GM12865 (cell line): ENCODE results near the gene ZCCHC8.

Source experiments
- DNase-seq: peaks from one replicate; pipeline ENCODE4 v3.0.0; 2010; ENCODE audit warnings: low read depth
- H3K4me3 ChIP-seq: 2 replicates; pipeline ENCODE4 v1.5.1; 2011; ENCODE audit warnings: mild to moderate bottlenecking, low read depth, low read length, control low read depth
- CTCF ChIP-seq: IDR thresholded peaks from 2 replicates; pipeline ENCODE4 v1.5.1; 2011; ENCODE audit warnings: low read length, control low read depth, low read depth, inconsistent platforms; ENCODE audit not compliant: insufficient read depth; ENCODE audit errors: missing control alignments

The ZCCHC8 gene

GRCh38 chr12:122523280-122523679 is 22.5 kb upstream of the ZCCHC8 start:
- TF ChIP-seq CTCF: no peak
- peak overlapping the region; percentile 95 for H3K4me3 ChIP-seq
- DNase-seq: no peak

- no peak for DNase-seq
- TF ChIP-seq CTCF: no peak
- H3K4me3 ChIP-seq: no peak overlapping the region
Measured at GRCh38 chr12:122520676-122521075, 19.9 kb upstream of the ZCCHC8 start.

GRCh38 chr12:122519418-122519817 is 18.7 kb upstream of the ZCCHC8 start:
- no peak overlapping the region for H3K4me3 ChIP-seq
- DNase-seq: no peak
- TF ChIP-seq CTCF: no peak

GRCh38 chr12:122518908-122519307 is 18.2 kb upstream of the ZCCHC8 start:
- DNase-seq: no peak
- H3K4me3 ChIP-seq: no peak overlapping the region
- TF ChIP-seq CTCF: no peak

- H3K4me3 ChIP-seq: no peak overlapping the region
- DNase-seq: no peak
- TF ChIP-seq CTCF: no peak
Measured at GRCh38 chr12:122517877-122518276, 17.1 kb upstream of the ZCCHC8 start.

DNA sequence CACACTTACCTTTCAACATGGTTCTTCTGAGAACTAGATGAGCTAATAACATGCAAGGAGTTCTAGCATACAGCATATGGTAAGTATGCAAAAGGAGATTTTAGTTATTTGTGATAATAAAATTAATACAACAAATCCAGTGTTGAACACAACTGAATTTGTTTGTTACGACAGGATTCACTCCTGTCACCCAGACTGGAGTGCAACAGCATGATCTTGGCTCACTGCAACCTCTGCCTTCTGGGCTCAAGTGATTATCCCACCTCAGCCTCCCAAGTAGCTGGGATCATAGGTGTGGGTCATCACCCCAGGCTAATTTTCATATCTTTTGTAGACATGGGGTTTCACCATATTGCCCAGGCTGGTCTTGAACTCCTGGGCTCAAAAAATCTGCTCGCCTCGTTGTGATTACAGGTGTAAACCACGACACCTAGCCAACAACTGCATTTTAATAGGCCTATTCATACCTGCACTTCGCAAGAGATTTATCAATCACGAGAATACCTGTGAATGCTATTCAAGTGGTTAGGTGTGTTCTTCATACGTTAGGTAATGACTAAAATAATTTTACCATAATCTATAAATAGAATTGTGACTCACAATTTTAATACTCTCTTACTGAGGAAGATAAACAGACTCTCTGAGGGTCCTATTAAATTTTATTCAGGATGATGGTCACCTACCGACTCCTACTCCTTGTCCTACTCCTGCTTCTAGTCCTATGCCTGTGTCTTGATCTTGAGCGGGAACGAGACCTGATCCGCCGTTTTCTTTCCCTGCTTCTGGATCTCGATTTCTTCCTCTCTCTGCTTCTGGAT is 16.0 kb upstream of the ZCCHC8 start:
- no peak for DNase-seq
- H3K4me3 ChIP-seq: no peak overlapping the region
- TF ChIP-seq CTCF: no peak

DNA sequence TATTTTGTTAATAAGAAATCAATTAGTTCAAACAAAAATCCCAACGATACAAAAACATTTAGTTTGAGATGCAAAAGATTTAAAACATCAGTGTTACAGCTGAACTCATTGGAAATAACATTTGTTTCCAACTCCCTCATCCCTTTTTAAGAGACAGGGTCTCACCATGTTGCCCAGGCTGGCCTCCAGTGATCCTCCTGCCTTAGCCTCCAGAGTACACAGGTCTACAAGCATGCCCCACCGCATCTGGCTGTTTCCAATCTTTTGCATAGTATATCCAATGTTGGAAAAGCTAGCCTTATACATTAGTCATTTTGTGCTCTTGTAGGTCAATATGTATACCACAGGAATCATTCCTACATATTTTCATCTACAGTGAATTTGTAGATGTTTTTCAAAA is 14.5 kb upstream of the ZCCHC8 start:
- no peak for TF ChIP-seq CTCF
- no peak overlapping the region for H3K4me3 ChIP-seq
- no peak for DNase-seq
